Hepatocyte (in vitro differentiated cells): Measurements from ENCODE around the gene WBP1L. TPM values are rescaled to one million over a fixed set of nuclear protein-coding genes. Genes with fewer than 3 reads are reported as not detected.

Experiments used
- DNase-seq: peaks from one replicate; pipeline ENCODE4 v3.0.0-alpha.2; 2016; ENCODE audit warnings: low spot score
- H2AFZ ChIP-seq: fragments of 200-600 bp; sonication (generic); 2 replicates; pipeline ENCODE4 v1.6.0; 2016; ENCODE audit warnings: antibody characterized with exemption, mild to moderate bottlenecking
- H3K27ac ChIP-seq: fragments of 200-600 bp; sonication (generic); 2 replicates; pipeline ENCODE4 v1.5.1; 2016; ENCODE audit warnings: mild to moderate bottlenecking
- H3K27me3 ChIP-seq: fragments of 200-600 bp; sonication (generic); 2 replicates; pipeline ENCODE4 v1.6.1; 2016
- H3K36me3 ChIP-seq: fragments of 200-600 bp; sonication (generic); replicated peaks from 2 replicates; pipeline ENCODE4 v1.5.1; 2016; ENCODE audit warnings: low read depth; ENCODE audit not compliant: insufficient read depth
- H3K4me1 ChIP-seq: fragments of 200-600 bp; sonication (generic); 2 replicates; pipeline ENCODE4 v1.5.1; 2016; ENCODE audit warnings: mild to moderate bottlenecking, moderate library complexity; ENCODE audit not compliant: insufficient read depth
- H3K4me2 ChIP-seq: fragments of 200-600 bp; sonication (generic); 2 replicates; pipeline ENCODE4 v1.6.0; 2016
- H3K4me3 ChIP-seq: fragments of 200-600 bp; sonication (generic); 2 replicates; pipeline ENCODE4 v1.5.1; 2016; ENCODE audit warnings: mild to moderate bottlenecking
- H3K79me2 ChIP-seq: fragments of 200-600 bp; sonication (generic); 2 replicates; pipeline ENCODE4 v1.6.0; 2017; ENCODE audit warnings: mild to moderate bottlenecking
- H3K9me2 ChIP-seq: fragments of 200-600 bp; sonication (generic); replicated peaks from 2 replicates; pipeline ENCODE4 v1.6.0; 2017; ENCODE audit warnings: mild to moderate bottlenecking; ENCODE audit not compliant: insufficient read depth
- H3K9me3 ChIP-seq: fragments of 200-600 bp; sonication (generic); 2 replicates; pipeline ENCODE4 v1.5.1; 2016; ENCODE audit warnings: low read depth, mild to moderate bottlenecking
- H4K20me1 ChIP-seq: fragments of 200-600 bp; sonication (generic); 2 replicates; pipeline ENCODE4 v1.6.0; 2016; ENCODE audit warnings: mild to moderate bottlenecking; ENCODE audit not compliant: insufficient read depth, poor library complexity, severe bottlenecking
- CTCF ChIP-seq: fragments of 200-600 bp; sonication (generic); IDR thresholded peaks from 2 replicates; pipeline ENCODE4 v1.5.1; 2016; ENCODE audit warnings: antibody characterized with exemption, mild to moderate bottlenecking; ENCODE audit not compliant: poor library complexity
- EZH2 ChIP-seq: fragments of 200-600 bp; sonication (generic); IDR thresholded peaks from 2 replicates; pipeline ENCODE4 v1.6.1; 2016; ENCODE audit warnings: antibody characterized with exemption, mild to moderate bottlenecking, borderline replicate concordance
- EZH2phosphoT487 ChIP-seq: fragments of 200-600 bp; sonication (generic); IDR thresholded peaks from one replicate; pipeline ENCODE4 v1.6.1; 2018; ENCODE audit warnings: antibody characterized with exemption, mild to moderate bottlenecking, low read depth, moderate library complexity; ENCODE audit not compliant: unreplicated experiment, severe bottlenecking
- WGBS: methylation state at CpG from one replicate; pipeline ENCODE4 v1.1.6; 2016; ENCODE audit warnings: low lambda C conversion rate; ENCODE audit errors: missing lambda C conversion rate; 5-methylcytosine and 5-hydroxymethylcytosine counted together
- polyA plus RNA-seq: library from polyadenylated mRNA; unstranded; fragments of >200 nt; fragmentation: Nextera tagmentation; extraction: Ambion mirVana; gene quantifications from 2 replicates; pipeline ENCODE4 v1.2.1, GENCODE V29; 2016
- total RNA-seq: library from RNA; depleted of rRNA; stranded (reverse); fragments of >200 nt; gene quantifications from 2 replicates; pipeline ENCODE4 v1.2.3, GENCODE V29; 2014

The WBP1L gene
- total and polyA plus RNA-seq, 2 experiments from 2014 or later, result 21.6 to 57.1 TPM

GRCh38 chr10:102764470-102765161 is 20.9 kb downstream of the WBP1L start:
- H3K4me1 ChIP-seq, result peaks cover 30% of the 10 kb centered on the region
- no peaks in the 10 kb centered on the region for H4K20me1 ChIP-seq
- no peak overlapping the region for H3K4me2 ChIP-seq
- H3K36me3 ChIP-seq, result no peaks in the 10 kb centered on the region
- H2AFZ ChIP-seq, result no peak overlapping the region
- H3K9me2 ChIP-seq, result no peaks in the 10 kb centered on the region
- no peaks in the 10 kb centered on the region for H3K27me3 ChIP-seq
- H3K9me3 ChIP-seq, result no peaks in the 10 kb centered on the region
- DNase-seq, result peak; percentile 32
- H3K4me3 ChIP-seq, result no peak overlapping the region
- TF ChIP-seq EZH2 (no peak), EZH2phosphoT487 (no peak), CTCF (no peak)
- peaks cover 62% of the 10 kb centered on the region for H3K79me2 ChIP-seq
- 54% methylated on average over 6 of the region's 6 CpGs for WGBS
- peak overlapping the region; percentile 71 for H3K27ac ChIP-seq

GRCh38 chr10:102765336-102765735 is 21.6 kb downstream of the WBP1L start:
- TF ChIP-seq CTCF, result no peak
- no peak for TF ChIP-seq EZH2
- TF ChIP-seq EZH2phosphoT487, result no peak
- Histone ChIP-seq H3K4me3 (no peak overlapping the region), H2AFZ (no peak overlapping the region), H3K4me1 (peaks cover 37% of the 10 kb centered on the region), H3K27me3 (no peaks in the 10 kb centered on the region), H3K9me2 (no peaks in the 10 kb centered on the region), H3K27ac (peak overlapping the region; percentile 24), H3K79me2 (peaks cover 56% of the 10 kb centered on the region), H3K4me2 (no peak overlapping the region), H4K20me1 (no peaks in the 10 kb centered on the region), H3K36me3 (no peaks in the 10 kb centered on the region), H3K9me3 (no peaks in the 10 kb centered on the region)
- no peak for DNase-seq
- WGBS, result 72% methylated on average over 7 of the region's 7 CpGs

GRCh38 chr10:102767428-102768160 is 23.8 kb downstream of the WBP1L start:
- peaks cover 45% of the 10 kb centered on the region for H3K4me1 ChIP-seq
- TF ChIP-seq CTCF (no peak), EZH2phosphoT487 (no peak), EZH2 (no peak)
- DNase-seq, result no peak
- H4K20me1 ChIP-seq, result no peaks in the 10 kb centered on the region
- no peak overlapping the region for H3K4me3 ChIP-seq
- no peak overlapping the region for H2AFZ ChIP-seq
- H3K79me2 ChIP-seq, result peaks cover 52% of the 10 kb centered on the region
- H3K9me3 ChIP-seq, result no peaks in the 10 kb centered on the region
- no peak overlapping the region for H3K4me2 ChIP-seq
- H3K36me3 ChIP-seq, result no peaks in the 10 kb centered on the region
- H3K27ac ChIP-seq, result no peak overlapping the region
- 94% methylated on average over 9 of the region's 9 CpGs for WGBS
- no peaks in the 10 kb centered on the region for H3K9me2 ChIP-seq
- no peaks in the 10 kb centered on the region for H3K27me3 ChIP-seq
